CD4-positive, alpha-beta T cell (primary cell): ENCODE data around the gene ZBTB43. TPM values are rescaled to one million over a fixed set of nuclear protein-coding genes. Genes with fewer than 3 reads are reported as not detected.

Source experiments
- ATAC-seq: fragments of 200-7000 bp; cut with Tn5 transposase; one replicate; pipeline ENCODE4 v1.10.0; 2022; ENCODE audit warnings: mild to moderate bottlenecking; ENCODE audit not compliant: poor library complexity
- CTCF ChIA-PET: fragments of 350-600 bp; sonication (Branson Sonifier 250); formaldehyde crosslinking; loops from one replicate; lab custom pipeline; 2021; ENCODE audit warnings: antibody characterized with exemption, inconsistent platforms; lab: Charles Lee
- POLR2A ChIA-PET: fragments of 350-600 bp; sonication (Branson Sonifier 250); formaldehyde crosslinking; loops from one replicate; lab custom pipeline; 2021; ENCODE audit warnings: antibody characterized with exemption, inconsistent platforms; lab: Charles Lee
- DNase-seq, 14 experiments: peaks; one replicate each; pipeline ENCODE4 v3.0.0-alpha.2; 2013 to 2020; ENCODE audit warnings: mixed read lengths in 2 of 14
- H3K27ac ChIP-seq, 2 donors: one replicate each; pipeline versions ENCODE4 v1.5.1 to v1.7.0; 2013; ENCODE audit warnings: low read length in 2 of 2, low read depth in 1 of 2, mild to moderate bottlenecking in 1 of 2
- H3K27me3 ChIP-seq, 2 experiments: 1 replicate in 1 of 2; 2 replicates in 1 of 2; pipeline versions ENCODE4 v1.6.1 to v1.7.0; 2013; ENCODE audit warnings: low read length in 2 of 2, control low read depth in 1 of 2, mild to moderate bottlenecking in 1 of 2, moderate library complexity in 1 of 2; ENCODE audit not compliant: insufficient read depth in 2 of 2, control insufficient read depth in 1 of 2
- H3K36me3 ChIP-seq: one replicate; pipeline ENCODE4 v1.6.1; 2013; ENCODE audit warnings: low read length, control low read depth; ENCODE audit not compliant: insufficient read depth
- H3K4me1 ChIP-seq: one replicate; pipeline ENCODE4 v1.6.1; 2013; ENCODE audit warnings: low read length, control low read depth; ENCODE audit not compliant: insufficient read depth
- H3K4me3 ChIP-seq: one replicate; pipeline ENCODE4 v1.5.1; 2013; ENCODE audit warnings: mild to moderate bottlenecking, low read length, moderate library complexity
- H3K9me3 ChIP-seq, 2 experiments: 1 replicate in 1 of 2; 2 replicates in 1 of 2; pipeline versions ENCODE4 v1.6.1 to v1.7.0; 2013; ENCODE audit warnings: low read length in 2 of 2, mild to moderate bottlenecking in 2 of 2, control low read depth in 1 of 2, moderate library complexity in 1 of 2; ENCODE audit not compliant: control insufficient read depth in 1 of 2, insufficient read depth in 1 of 2
- H3K27ac Mint-ChIP-seq: one replicate; pipeline ENCODE4 v1.8.0; 2020; ENCODE audit warnings: mixed read lengths
- H3K27me3 Mint-ChIP-seq: one replicate; pipeline ENCODE4 v1.8.0; 2021; ENCODE audit warnings: mixed read lengths
- H3K36me3 Mint-ChIP-seq: one replicate; pipeline ENCODE4 v1.8.0; 2021; ENCODE audit warnings: low read depth, mixed read lengths
- H3K4me1 Mint-ChIP-seq: one replicate; pipeline ENCODE4 v1.8.0; 2021; ENCODE audit warnings: low read depth, mixed read lengths
- H3K4me3 Mint-ChIP-seq: one replicate; pipeline ENCODE4 v1.8.0; 2020; ENCODE audit warnings: mild to moderate bottlenecking, mixed read lengths
- H3K9me3 Mint-ChIP-seq: one replicate; pipeline ENCODE4 v1.8.0; 2020; ENCODE audit warnings: mixed read lengths
- CTCF ChIP-seq: fragments of 200-600 bp; IDR thresholded peaks from one replicate; pipeline ENCODE4 v1.8.0; 2022; ENCODE audit warnings: antibody characterized with exemption, mild to moderate bottlenecking
- intact Hi-C, 2 experiments: fragments of 100-400 bp; cut with DNase I in 1 of 2; cut with micrococcal nuclease in 1 of 2; formaldehyde crosslinking; loops; one replicate each; pipeline versions ENCODE4 v1.15.1 to v1.9.0; 2023 to 2025; cut with DNase I, micrococcal nuclease
- total RNA-seq, 174 experiments: library from RNA in 2 of 174; stranded (reverse) in 2 of 174; gene quantifications; one replicate each; pipeline ENCODE4 v1.2.3 and lab custom pipeline; 2021 to 2026

ZBTB43 gene
- total RNA-seq, 2 experiments from 2014 or later, result 47.7 to 50.8 TPM

GRCh38 chr9:126886897-126887296 lies 82.1 kb downstream of the ZBTB43 start:
- POLR2A ChIA-PET, result no interaction called here
- DNase-seq (no peak), ATAC-seq (no peak)
- H3K27me3 Mint-ChIP-seq, result no peaks in the 10 kb centered on the region
- peaks cover 9% of the 10 kb centered on the region for H3K36me3 Mint-ChIP-seq
- H3K4me1 ChIP-seq, result no peaks in the 10 kb centered on the region
- peaks cover 13% of the 10 kb centered on the region for H3K36me3 ChIP-seq
- no peaks in the 10 kb centered on the region for H3K9me3 Mint-ChIP-seq
- TF ChIP-seq CTCF, result no peak
- no peak overlapping the region for H3K27ac ChIP-seq
- intact Hi-C loops, result no loop called here
- no peak overlapping the region for H3K4me3 Mint-ChIP-seq
- CTCF ChIA-PET, result no interaction called here
- no peaks in the 10 kb centered on the region for H3K27me3 ChIP-seq
- H3K4me3 ChIP-seq, result no peak overlapping the region
- no peaks in the 10 kb centered on the region for H3K4me1 Mint-ChIP-seq
- H3K27ac Mint-ChIP-seq, result no peak overlapping the region
- no peaks in the 10 kb centered on the region for H3K9me3 ChIP-seq

Other genes starting within 250 kb of the ZBTB43 start
- not detected for gene LMX1B, start 191.1 kb upstream of the ZBTB43 start, total RNA-seq
- 1 to 10 TPM; 2.5 to 2.9 TPM for gene ZBTB34, start 55.6 kb downstream of the ZBTB43 start, total RNA-seq
- 1 to 10 TPM; 5.8 to 6.3 TPM for gene RALGPS1, start 109.7 kb downstream of the ZBTB43 start, total RNA-seq